GM12891 (cell line): Measurements from ENCODE around the gene KCNJ13.

Experiments
- POLR2A ChIP-seq: IDR thresholded peaks from 2 replicates; pipeline ENCODE4 v1.6.1; 2011; ENCODE audit warnings: low read depth, low read length, control low read depth
- POLR2AphosphoS5 ChIP-seq: IDR thresholded peaks from 2 replicates; pipeline ENCODE4 v1.6.1; 2011; ENCODE audit warnings: low read depth, low read length, control low read depth
- SPI1 ChIP-seq: IDR thresholded peaks from 2 replicates; pipeline ENCODE4 v1.6.1; 2011; ENCODE audit warnings: low read depth, low read length, control low read depth

DNA sequence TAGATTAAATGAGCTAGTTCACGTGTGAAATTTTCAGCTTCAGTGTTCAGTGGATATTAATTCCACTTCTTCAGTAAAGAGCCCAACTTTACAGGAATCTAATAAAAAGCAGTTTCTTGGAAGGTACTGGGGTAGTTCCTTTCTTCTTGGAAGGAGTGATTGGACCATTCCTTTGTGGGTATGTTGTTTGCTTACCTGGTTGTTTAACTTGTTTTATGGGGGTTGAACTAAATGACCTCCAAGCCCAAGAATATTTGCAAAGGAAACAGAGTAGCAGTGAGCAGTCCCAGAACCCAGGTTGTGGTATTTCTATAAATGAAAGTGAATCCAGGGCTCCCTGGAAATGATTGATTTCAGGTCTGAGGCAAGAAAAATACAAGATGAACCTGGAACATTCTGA lies 31.4 kb downstream of the KCNJ13 start:
- TF ChIP-seq SPI1 (no peak), POLR2AphosphoS5 (no peak), POLR2A (no peak)
